ENCODE measurements around the gene LIG3.
"Not testable (repeated sequence)": the region's sequence is repeated elsewhere in the genome, so short reads cannot be mapped to it uniquely, and the experiment has no call there.

The LIG3 gene

GRCh38 chr17:35045458-35045979 lies 65.2 kb downstream of the LIG3 start:
- not testable (repeated sequence) for DNase-seq

GRCh38 chr17:35046245-35046644 lies 65.9 kb downstream of the LIG3 start:
- no peak for DNase-seq

GRCh38 chr17:35046740-35047283 lies 66.5 kb downstream of the LIG3 start:
- DNase-seq: peak in 1 of 2 experiments; percentile 28

GRCh38 chr17:35048685-35049379 lies 68.5 kb downstream of the LIG3 start:
- no peak for DNase-seq

GRCh38 chr17:35050170-35050569 lies 69.9 kb downstream of the LIG3 start:
- no peak for DNase-seq

- DNase-seq: peak; percentile 86 to 91
These were observed 70.9 kb downstream of the LIG3 start for GRCh38 chr17:35051183-35051578.

- DNase-seq: peak; percentile 49 to 55
These were observed 71.4 kb downstream of the LIG3 start for GRCh38 chr17:35051579-35052240.

- no peak for DNase-seq
These were observed 71.9 kb downstream of the LIG3 start for GRCh38 chr17:35052241-35052610.

- no peak for DNase-seq
These were observed 72.5 kb downstream of the LIG3 start for GRCh38 chr17:35052780-35053179.

- DNase-seq: no peak
These were observed 72.9 kb downstream of the LIG3 start for GRCh38 chr17:35053204-35053603.

- no peak for DNase-seq
These were observed 75.7 kb downstream of the LIG3 start for GRCh38 chr17:35056013-35056412.

- no peak for DNase-seq
These were observed 77.1 kb downstream of the LIG3 start for GRCh38 chr17:35057332-35057915.
